ENCODE data around the gene GXYLT2. TPM values are rescaled to one million over a fixed set of nuclear protein-coding genes. Genes with fewer than 3 reads are reported as not detected.

The GXYLT2 gene
- total RNA-seq, 1 donor, result 77.4 TPM

GRCh38 chr3:72950801-72951200, 63.0 kb downstream of the GXYLT2 start:
- H3K27ac ChIP-seq (ENCODE audit: low read depth, low read length), result no peak overlapping the region
- no peak overlapping the region for H3K4me2 ChIP-seq (ENCODE audit: insufficient read depth, low read length)
- H3K27me3 ChIP-seq (ENCODE audit: insufficient read depth, low read length), result no peaks in the 10 kb centered on the region
- no peaks in the 10 kb centered on the region for H3K9me3 ChIP-seq (ENCODE audit: low read depth, low read length)
- no peak overlapping the region for H3K4me3 ChIP-seq (ENCODE audit: insufficient read depth, low read length)
- H3K4me1 ChIP-seq (ENCODE audit: insufficient read depth, low read length), result peaks cover 2% of the 10 kb centered on the region
- H3K79me2 ChIP-seq (ENCODE audit: insufficient read depth, low read length), result no peaks in the 10 kb centered on the region
- no peaks in the 10 kb centered on the region for H3K36me3 ChIP-seq (ENCODE audit: insufficient read depth, low read length)
- no peak overlapping the region for H2AFZ ChIP-seq (ENCODE audit: low read length)
- no peaks in the 10 kb centered on the region for H4K20me1 ChIP-seq (ENCODE audit: insufficient read depth, low read length)
- no peak for DNase-seq (ENCODE audit: insufficient read length, low spot score, missing footprints)
- TF ChIP-seq, protein P1, sequence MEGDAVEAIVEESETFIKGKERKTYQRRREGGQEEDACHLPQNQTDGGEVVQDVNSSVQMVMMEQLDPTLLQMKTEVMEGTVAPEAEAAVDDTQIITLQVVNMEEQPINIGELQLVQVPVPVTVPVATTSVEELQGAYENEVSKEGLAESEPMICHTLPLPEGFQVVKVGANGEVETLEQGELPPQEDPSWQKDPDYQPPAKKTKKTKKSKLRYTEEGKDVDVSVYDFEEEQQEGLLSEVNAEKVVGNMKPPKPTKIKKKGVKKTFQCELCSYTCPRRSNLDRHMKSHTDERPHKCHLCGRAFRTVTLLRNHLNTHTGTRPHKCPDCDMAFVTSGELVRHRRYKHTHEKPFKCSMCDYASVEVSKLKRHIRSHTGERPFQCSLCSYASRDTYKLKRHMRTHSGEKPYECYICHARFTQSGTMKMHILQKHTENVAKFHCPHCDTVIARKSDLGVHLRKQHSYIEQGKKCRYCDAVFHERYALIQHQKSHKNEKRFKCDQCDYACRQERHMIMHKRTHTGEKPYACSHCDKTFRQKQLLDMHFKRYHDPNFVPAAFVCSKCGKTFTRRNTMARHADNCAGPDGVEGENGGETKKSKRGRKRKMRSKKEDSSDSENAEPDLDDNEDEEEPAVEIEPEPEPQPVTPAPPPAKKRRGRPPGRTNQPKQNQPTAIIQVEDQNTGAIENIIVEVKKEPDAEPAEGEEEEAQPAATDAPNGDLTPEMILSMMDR (IDR thresholded peaks at IDR 0.05; ENCODE audit: extremely low read depth, low read depth, low read length), result no peak

DNA sequence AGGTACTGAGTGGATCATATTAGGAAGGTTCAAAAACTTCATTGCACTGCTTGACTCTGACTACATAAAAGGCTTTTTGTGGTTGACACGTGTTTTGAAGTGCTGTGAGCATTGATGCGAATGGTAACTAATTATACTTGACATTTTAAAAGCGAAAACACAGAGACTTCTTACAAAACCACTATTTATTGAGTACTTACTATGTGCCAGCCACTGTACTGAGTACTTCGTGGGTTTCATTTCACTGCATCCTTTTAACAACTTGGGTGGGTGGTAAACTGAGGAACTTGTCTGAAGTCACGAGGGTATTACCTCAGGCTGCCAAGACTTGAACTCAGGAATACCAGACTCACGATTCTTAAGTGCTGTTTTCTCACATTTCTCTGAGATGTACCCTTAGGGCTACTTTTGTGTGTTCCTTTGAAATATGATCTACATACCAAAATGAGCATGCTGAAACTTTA, 63.4 kb downstream of the GXYLT2 start:
- TF ChIP-seq, protein P1 (IDR thresholded peaks at IDR 0.05; ENCODE audit: extremely low read depth, low read depth, low read length), result no peak
- H3K4me2 ChIP-seq (ENCODE audit: insufficient read depth, low read length), result no peak overlapping the region
- H3K4me3 ChIP-seq (ENCODE audit: insufficient read depth, low read length), result no peak overlapping the region
- H3K9me3 ChIP-seq (ENCODE audit: low read depth, low read length), result no peaks in the 10 kb centered on the region
- H3K27ac ChIP-seq (ENCODE audit: low read depth, low read length), result no peak overlapping the region
- H3K27me3 ChIP-seq (ENCODE audit: insufficient read depth, low read length), result no peaks in the 10 kb centered on the region
- no peaks in the 10 kb centered on the region for H3K36me3 ChIP-seq (ENCODE audit: insufficient read depth, low read length)
- no peak for DNase-seq (ENCODE audit: insufficient read length, low spot score, missing footprints)
- no peaks in the 10 kb centered on the region for H3K79me2 ChIP-seq (ENCODE audit: insufficient read depth, low read length)
- H2AFZ ChIP-seq (ENCODE audit: low read length), result no peak overlapping the region
- no peaks in the 10 kb centered on the region for H3K4me1 ChIP-seq (ENCODE audit: insufficient read depth, low read length)
- no peaks in the 10 kb centered on the region for H4K20me1 ChIP-seq (ENCODE audit: insufficient read depth, low read length)

- Histone ChIP-seq H3K36me3 (ENCODE audit: insufficient read depth, low read length) (peaks cover 5% of the 10 kb centered on the region), H4K20me1 (ENCODE audit: insufficient read depth, low read length) (no peaks in the 10 kb centered on the region), H3K27ac (ENCODE audit: low read depth, low read length) (no peak overlapping the region), H2AFZ (ENCODE audit: low read length) (no peak overlapping the region), H3K4me2 (ENCODE audit: insufficient read depth, low read length) (no peak overlapping the region), H3K4me1 (ENCODE audit: insufficient read depth, low read length) (no peaks in the 10 kb centered on the region), H3K79me2 (ENCODE audit: insufficient read depth, low read length) (no peaks in the 10 kb centered on the region), H3K9me3 (ENCODE audit: low read depth, low read length) (no peaks in the 10 kb centered on the region), H3K27me3 (ENCODE audit: insufficient read depth, low read length) (no peaks in the 10 kb centered on the region), H3K4me3 (ENCODE audit: insufficient read depth, low read length) (no peak overlapping the region)
- peak; percentile 60 for DNase-seq (ENCODE audit: insufficient read length, low spot score, missing footprints)
- TF ChIP-seq, protein P1 (IDR thresholded peaks at IDR 0.05; ENCODE audit: extremely low read depth, low read depth, low read length), result no peak
Observed at GRCh38 chr3:72953325-72953956, 65.6 kb downstream of the GXYLT2 start.

GRCh38 chr3:72957297-72957696, 69.5 kb downstream of the GXYLT2 start:
- H3K79me2 ChIP-seq (ENCODE audit: insufficient read depth, low read length), result no peaks in the 10 kb centered on the region
- no peaks in the 10 kb centered on the region for H3K9me3 ChIP-seq (ENCODE audit: low read depth, low read length)
- H4K20me1 ChIP-seq (ENCODE audit: insufficient read depth, low read length), result no peaks in the 10 kb centered on the region
- H2AFZ ChIP-seq (ENCODE audit: low read length), result no peak overlapping the region
- TF ChIP-seq, protein P1 (IDR thresholded peaks at IDR 0.05; ENCODE audit: extremely low read depth, low read depth, low read length), result no peak
- H3K27me3 ChIP-seq (ENCODE audit: insufficient read depth, low read length), result no peaks in the 10 kb centered on the region
- H3K27ac ChIP-seq (ENCODE audit: low read depth, low read length), result no peak overlapping the region
- H3K4me2 ChIP-seq (ENCODE audit: insufficient read depth, low read length), result no peak overlapping the region
- no peak for DNase-seq (ENCODE audit: insufficient read length, low spot score, missing footprints)
- H3K36me3 ChIP-seq (ENCODE audit: insufficient read depth, low read length), result peaks cover 5% of the 10 kb centered on the region
- H3K4me1 ChIP-seq (ENCODE audit: insufficient read depth, low read length), result no peaks in the 10 kb centered on the region
- H3K4me3 ChIP-seq (ENCODE audit: insufficient read depth, low read length), result no peak overlapping the region

All from osteoblast (primary cell).